Stimulated activated CD4-positive, alpha-beta T cell treated with anti-CD3 and anti-CD28 coated beads, Interleukin-1b, Interleukin-23, amount 100 ng/mL, for 24 hours (primary cell): Measurements from ENCODE around the gene NRXN3.

Source experiments
- DNase-seq, 4 experiments: peaks; one replicate each; pipeline ENCODE4 v3.0.0-alpha.2; 2020; ENCODE audit warnings: low read depth in 4 of 4, low spot score in 1 of 4

Gene NRXN3

GRCh38 chr14:79044894-79045624 lies 874.9 kb downstream of the NRXN3 start:
- DNase-seq, result no peak

- no peak for DNase-seq
These were observed 880.9 kb downstream of the NRXN3 start for GRCh38 chr14:79050787-79051727.

- DNase-seq, result no peak
These were observed 881.6 kb downstream of the NRXN3 start for GRCh38 chr14:79051742-79052141.

- DNase-seq, result no peak
These were observed 886.7 kb downstream of the NRXN3 start for GRCh38 chr14:79056879-79057278.

GRCh38 chr14:79057333-79057732 lies 887.2 kb downstream of the NRXN3 start:
- DNase-seq, result no peak

GRCh38 chr14:79062226-79062625 lies 892.1 kb downstream of the NRXN3 start:
- no peak for DNase-seq

GRCh38 chr14:79064214-79064613 lies 894.0 kb downstream of the NRXN3 start:
- no peak for DNase-seq

GRCh38 chr14:79074510-79074909 lies 904.3 kb downstream of the NRXN3 start:
- DNase-seq, result no peak

GRCh38 chr14:79076428-79076827 lies 906.3 kb downstream of the NRXN3 start:
- DNase-seq, result no peak

- DNase-seq, result no peak
These were observed 906.9 kb downstream of the NRXN3 start for GRCh38 chr14:79077096-79077495.

GRCh38 chr14:79080040-79080439 lies 909.9 kb downstream of the NRXN3 start:
- DNase-seq, result no peak

GRCh38 chr14:79082883-79083282 lies 912.7 kb downstream of the NRXN3 start:
- no peak for DNase-seq

GRCh38 chr14:79083356-79083755 lies 913.2 kb downstream of the NRXN3 start:
- no peak for DNase-seq

GRCh38 chr14:79084861-79085260 lies 914.7 kb downstream of the NRXN3 start:
- DNase-seq, result no peak

- no peak for DNase-seq
These were observed 919.4 kb downstream of the NRXN3 start for GRCh38 chr14:79089576-79089975.

- no peak for DNase-seq
These were observed 920.5 kb downstream of the NRXN3 start for GRCh38 chr14:79090641-79091180.

- no peak for DNase-seq
These were observed 921.3 kb downstream of the NRXN3 start for GRCh38 chr14:79091381-79091963.

- DNase-seq, result no peak
These were observed 923.4 kb downstream of the NRXN3 start for GRCh38 chr14:79093531-79093930.

- no peak for DNase-seq
These were observed 924.8 kb downstream of the NRXN3 start for GRCh38 chr14:79094951-79095350.

GRCh38 chr14:79096811-79097210 lies 926.6 kb downstream of the NRXN3 start:
- no peak for DNase-seq

GRCh38 chr14:79098324-79098723 lies 928.2 kb downstream of the NRXN3 start:
- DNase-seq, result no peak

- DNase-seq, result no peak
These were observed 930.4 kb downstream of the NRXN3 start for GRCh38 chr14:79100578-79100977.
